Activated naive CD4-positive, alpha-beta T cell treated with anti-CD3 and anti-CD28 coated beads, Interleukin-2, amount 50 U/mL, for 16 hours (primary cell): Measurements from ENCODE around the gene ITGAV.

Experiments
- DNase-seq: peaks from one replicate; pipeline ENCODE4 v3.0.0-alpha.2; 2020

The ITGAV gene

DNA sequence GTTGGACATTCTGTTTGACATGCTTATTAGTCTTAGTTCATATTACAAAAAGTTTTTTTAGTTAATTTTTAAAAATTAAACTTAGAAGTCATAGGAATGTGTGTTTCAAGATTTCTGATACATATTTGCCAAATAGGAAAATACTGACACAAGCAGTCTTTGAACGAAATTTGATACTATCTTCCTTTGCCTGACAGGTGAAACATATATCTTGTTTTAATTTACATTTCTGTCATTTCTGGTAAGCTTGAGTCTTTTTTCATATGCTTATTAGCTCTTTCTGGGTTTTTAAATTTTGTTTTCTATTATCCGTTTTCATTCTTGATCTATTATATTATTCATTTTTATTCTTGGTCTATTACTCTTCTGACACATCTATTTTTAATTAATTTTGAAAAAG, 24.5 kb downstream of the ITGAV start:
- DNase-seq = no peak

DNA sequence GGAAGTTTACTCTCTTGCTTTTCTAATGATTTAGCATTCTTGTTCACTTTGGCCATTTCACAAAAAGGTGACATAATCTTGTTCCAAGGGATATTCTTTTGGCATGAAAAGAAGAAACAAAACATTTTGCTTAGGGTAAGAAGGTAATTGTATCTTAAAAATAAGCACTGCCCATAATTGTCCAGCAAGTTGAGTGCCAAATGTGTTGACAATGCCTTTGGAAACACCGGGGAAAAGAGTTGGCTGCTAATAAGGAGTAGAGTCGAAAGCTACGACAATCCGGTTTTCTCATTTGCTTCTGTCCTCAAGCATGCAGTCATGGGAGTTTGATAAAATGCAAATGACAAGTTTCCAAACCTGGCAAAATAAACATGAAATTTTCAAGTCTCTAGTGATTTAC, 27.3 kb downstream of the ITGAV start:
- no peak for DNase-seq

DNA sequence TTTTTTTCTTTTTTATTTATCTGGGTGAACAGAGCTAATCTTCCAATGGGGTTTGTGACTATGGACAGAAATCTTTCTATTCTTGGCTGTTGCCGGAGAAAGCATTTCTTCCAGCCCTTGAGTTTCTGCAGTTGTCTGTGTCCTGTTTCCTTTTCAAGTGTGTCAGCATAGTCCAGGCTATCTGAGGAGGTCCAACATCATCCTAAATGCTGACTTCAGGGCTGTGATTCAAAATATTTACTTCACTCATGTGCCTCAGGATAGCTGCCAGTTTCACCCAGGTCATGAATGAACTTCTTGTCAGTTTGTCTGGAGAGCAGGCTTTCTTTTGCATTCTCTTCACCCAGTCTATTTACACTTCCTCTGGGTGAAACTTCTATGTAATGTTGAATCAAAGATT, 27.9 kb downstream of the ITGAV start:
- no peak for DNase-seq

DNA sequence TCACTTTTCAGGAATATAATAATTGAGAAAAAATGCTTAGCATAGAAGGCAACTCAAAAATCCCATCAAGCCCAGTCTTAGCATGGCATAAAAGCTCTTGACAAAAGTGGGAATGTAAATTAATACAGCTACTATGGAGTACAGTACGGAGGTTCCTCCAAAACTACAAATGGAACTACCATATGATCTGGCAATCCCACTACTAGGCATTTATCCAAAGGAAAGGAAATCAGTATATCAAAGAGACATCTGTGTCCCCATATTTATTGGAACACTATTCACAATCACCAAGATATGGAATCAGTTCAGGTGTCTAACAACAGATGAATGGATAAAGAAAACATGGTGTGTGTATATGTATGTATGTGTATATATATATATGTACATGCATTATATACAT, 28.8 kb downstream of the ITGAV start:
- no peak for DNase-seq

DNA sequence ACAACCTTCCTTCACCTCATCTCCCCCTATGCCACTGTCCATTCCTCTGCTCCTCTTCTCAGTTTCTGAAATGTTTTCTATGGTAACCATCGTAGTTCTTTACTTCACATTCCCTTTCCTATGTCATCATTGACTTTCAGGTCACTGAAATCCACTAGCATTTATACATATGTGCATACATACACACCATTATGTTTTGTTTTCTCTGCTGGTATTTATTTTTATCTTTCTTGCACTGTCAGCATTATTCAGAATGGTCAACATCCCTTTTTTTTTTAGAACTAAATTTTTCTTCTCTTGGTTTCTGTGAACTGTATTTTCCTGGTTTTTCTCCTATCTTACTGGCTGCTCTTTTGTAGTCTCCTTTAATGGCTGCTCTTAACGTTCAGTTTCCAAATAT, 33.2 kb downstream of the ITGAV start:
- no peak for DNase-seq

DNA sequence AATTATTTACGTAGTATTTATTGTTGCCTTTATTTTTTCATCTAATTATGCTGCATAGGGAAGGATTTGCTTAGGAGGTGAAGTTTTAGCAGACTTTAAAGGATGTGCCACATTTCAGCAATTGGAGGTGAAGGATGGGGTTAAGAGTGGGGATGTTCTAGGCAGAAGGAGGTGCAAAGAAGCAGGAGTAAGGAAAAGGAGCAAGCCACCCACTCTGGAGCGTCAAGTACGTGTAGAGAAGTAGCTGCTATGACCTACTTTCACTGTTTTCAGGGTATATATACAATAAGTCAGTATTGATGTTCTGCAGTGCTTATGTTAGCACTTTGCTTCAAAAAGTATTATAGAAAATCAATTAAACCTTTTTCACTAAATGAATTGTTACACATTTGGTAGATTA, 34.4 kb downstream of the ITGAV start:
- DNase-seq = no peak

DNA sequence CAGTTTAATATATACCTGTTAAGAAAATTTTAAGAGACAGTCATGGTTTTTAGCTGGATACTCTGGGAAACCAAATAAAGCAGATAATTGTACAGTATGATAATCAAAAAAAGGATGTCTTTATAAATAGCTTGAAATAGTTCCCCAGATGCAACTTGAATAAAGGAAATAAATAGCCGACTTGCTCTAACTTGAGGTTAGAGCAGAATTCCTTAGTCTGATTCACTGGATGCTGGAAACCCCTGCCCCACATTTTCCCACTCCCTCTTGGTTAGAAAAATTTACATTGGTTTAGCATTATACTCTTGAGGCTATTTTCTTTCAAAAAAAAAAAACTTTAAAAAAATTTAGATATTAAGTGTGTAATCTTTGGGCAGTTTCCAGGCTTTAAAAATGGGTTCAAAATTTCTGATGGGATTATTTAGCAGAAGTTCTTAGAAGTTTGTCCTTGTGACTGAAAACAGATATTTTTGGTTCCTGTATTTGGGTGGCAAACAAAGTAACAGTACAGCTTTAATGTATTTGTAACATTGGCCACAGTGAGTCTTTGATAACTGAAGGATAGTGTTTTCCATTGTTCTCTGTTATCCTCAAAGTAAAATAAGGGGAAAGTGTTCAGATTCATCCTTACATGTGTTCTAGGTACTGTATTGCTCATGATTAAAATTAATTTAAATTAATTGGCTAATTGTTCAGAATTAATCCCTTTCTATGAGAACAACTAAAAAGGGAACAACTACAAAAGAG, 39.6 kb downstream of the ITGAV start:
- DNase-seq = no peak

DNA sequence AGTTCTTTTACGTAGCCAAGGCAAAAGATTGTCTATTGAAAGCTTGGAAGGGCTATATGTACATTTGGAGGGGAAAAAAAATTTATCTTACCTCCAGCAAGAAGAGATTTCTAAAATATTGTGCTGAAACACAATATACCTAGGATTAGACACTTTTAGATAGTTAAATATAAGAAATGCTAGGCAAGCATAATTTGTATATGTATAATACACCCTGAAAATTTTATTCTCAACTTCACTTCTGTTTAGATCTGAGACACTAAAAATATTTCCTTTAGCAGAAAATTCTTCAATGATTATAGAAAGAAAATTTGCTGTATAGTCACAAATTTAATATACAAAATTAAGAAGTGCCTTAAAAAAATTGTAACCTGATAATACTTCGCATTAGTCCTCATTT, 42.6 kb downstream of the ITGAV start:
- DNase-seq = no peak

DNA sequence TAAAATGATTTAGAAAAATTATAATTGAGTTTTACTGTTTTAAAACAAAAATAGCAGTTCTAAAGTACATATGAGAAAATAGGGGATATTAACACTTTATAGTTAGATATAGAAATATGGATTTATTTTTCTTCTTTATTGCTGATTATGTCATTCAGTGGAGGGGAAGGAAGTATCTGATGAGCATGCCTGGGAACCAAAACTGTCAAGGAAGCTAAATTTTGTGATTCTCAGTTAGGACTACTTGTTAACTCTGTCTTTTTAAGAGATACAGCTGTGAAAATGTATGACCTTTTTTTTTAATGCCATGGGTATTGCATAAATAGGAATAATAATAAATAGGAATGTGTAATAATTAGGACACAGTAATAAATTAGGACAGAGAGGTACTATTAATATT, 44.8 kb downstream of the ITGAV start:
- no peak for DNase-seq

DNA sequence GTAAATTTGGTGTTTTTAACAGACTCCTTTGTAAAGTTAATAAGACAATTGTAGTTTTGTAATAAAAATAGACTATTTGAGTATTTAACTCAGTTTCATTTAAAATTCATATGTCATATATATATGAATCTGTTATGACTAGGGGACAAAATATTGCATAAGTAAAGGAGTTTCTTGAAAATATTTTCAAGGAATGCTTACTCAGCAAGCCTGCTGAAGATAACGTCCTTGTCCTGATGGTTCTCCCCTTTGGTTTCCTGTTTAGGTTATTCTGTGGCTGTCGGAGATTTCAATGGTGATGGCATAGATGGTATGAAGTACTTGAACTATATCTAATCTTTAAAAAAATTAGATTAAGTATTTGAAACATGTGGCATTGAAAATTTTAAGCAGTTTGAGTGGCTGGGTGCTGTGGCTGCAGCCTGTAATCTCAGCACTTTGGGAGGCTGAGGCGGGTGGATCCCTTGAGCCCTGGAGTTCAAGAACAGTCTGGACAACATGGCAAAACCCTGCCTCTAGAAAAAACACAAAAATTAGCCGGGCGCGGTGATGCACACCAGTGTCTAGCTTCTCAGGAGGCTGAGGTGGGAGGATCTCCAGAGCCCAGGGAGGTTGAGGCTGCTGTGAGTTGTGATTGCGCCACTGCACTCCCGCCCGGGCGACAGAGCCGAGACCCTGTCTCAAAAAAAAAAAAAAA, 47.1 kb downstream of the ITGAV start:
- no peak for DNase-seq

DNA sequence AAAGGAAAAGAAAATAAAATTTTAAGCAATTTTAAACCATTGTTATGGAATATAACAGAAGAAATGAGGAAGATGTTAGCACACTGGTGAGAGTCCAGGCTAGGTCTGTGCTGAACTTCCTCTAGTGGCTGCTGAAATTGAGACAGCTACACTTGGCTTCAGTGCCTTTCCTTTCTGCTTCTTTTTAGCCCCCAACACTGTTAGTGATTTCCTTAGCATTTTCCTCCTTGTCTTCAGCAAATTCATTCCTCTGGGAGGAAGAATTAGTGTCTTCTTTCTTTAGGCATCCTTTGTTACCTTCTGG, 47.6 kb downstream of the ITGAV start:
- no peak for DNase-seq

DNA sequence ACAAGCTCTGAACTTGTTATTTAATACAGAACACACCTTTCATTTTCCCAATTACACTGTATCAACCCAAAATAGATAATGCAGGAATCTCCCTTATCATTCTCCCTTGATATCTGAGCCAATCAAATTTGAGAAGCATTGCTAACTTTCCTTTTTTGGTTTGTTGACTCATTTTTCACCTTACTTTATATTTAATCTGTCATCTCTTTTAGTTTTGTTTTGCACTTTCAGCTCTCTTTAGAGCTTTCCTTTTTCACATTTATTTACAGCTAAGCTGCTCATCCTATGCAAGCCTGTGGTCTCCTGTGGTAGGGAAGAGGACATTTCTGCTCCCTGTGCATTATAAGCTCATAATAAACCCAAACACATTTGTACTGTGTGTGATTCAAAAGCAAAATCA, 50.1 kb downstream of the ITGAV start:
- no peak for DNase-seq

DNA sequence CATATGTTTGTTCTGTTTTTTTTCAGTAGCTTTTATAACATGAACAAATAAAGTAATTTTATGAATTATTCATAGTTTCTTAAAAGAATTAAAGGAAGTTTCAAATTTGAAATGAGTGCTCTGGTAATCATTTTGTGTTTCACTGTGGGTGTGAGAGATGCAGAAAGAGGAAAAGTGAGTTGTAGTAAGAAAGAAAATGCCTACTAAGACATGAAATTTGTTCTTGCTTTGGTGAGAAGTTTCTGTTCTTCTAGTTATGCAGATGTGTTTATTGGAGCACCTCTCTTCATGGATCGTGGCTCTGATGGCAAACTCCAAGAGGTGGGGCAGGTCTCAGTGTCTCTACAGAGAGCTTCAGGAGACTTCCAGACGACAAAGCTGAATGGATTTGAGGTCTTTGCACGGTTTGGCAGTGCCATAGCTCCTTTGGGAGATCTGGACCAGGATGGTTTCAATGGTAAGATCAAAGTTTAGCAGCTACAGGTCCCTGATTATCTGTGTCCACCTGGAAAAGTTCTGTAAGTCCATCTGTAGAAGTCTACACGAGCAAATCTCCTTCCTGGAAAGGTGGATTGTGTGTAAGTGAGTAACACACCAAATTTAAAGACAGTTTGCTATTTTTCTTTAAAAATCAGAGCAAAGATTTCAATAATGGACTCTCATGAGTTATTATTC, 51.4 kb downstream of the ITGAV start:
- no peak for DNase-seq

DNA sequence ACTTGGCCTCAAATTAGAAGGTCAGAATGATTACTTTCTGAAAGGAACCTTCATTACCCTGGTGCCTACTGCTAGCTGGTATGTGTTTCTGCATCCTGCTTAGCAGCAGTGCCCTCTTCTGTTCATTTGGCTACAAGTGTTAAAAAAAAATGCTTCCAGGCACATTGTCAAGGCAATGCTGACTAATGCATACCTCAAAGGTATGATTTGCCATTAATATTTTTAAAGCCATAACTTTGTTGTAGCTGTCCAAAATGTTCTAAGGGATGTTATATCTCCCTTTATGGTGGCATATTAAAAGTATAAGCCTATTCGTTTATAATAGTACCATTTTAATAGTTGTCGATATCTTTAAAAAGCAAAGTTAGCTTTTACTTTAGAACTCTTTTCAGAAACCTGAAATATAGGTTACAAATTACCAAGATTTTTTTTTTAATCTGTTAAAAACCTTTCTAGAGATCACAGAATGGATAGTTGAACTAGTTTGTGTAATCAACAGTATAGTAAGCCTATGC, 52.0 kb downstream of the ITGAV start:
- peak; percentile 16 for DNase-seq

DNA sequence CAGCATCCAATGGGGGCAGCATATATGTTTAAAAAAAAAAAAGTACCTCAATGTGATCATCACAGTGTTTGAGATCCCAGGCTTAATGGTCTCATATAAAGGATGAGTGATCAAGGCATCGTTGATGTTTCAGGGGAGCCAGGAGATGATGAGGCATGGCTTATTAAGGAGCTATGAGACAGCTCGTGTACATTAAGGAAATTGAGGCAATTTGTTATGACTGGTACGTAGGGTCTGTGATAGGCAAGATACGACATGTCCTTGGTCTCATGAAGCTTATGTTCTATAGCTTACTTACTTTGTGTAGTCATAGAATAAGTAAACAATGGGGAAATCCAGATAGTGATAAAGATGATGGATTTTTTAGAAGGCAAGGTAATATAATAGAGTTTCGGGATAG, 54.9 kb downstream of the ITGAV start:
- DNase-seq = no peak

DNA sequence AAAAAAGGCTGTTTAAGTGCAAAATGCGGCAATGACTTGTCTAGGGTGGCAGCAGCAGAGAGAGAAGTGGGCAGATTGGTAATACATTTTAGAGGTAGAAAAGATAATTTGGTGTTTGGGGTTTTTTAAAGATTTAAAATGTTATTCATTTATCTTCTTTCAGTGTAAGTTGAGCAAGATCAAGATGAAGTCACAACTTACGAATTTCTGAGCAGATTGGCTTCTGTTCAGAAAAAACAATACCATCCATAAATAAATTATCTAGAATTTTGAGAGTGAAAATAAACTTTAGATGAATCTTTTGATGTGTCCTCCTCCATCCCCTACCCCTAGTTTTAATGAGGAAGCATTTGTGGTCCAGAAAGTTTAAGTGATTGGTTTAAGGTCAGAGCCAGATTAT, 56.1 kb downstream of the ITGAV start:
- DNase-seq = no peak

DNA sequence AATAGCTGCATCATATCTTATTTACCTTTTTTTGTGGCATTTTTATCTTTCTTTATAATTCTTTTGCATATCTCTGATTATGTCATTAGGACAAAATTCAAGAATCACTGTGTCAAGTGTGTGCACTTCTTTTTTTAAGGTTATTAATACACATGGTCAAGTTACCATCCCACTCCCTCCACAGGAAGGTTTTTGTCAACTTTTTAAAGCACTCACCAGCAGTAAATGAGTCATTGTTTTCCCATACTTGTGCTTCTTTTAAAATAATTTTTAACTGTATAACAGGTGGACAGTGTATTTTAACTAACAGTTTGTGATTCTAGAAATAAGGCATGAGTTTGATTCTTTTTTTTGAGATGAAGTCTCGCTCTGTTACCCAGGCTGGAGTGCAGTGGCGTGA, 58.3 kb downstream of the ITGAV start:
- DNase-seq = no peak

DNA sequence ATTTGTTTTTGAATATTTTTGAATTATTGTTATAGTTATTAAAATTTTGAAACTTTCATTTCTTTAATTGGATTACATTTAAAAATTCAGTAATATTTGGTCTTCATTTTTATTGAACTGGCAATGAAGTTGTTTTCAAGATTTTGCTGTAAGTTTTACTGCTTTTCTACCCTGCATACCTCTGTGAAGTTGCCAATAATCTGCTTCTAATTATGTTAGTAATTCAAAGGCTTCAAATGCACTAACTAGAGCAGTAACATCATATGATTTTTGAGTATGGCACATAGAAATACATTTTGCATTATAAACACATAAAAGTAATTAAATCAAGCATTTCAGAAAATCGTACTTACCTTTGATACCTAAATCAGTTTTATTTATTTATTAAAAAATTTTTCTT, 63.7 kb downstream of the ITGAV start:
- DNase-seq = no peak

DNA sequence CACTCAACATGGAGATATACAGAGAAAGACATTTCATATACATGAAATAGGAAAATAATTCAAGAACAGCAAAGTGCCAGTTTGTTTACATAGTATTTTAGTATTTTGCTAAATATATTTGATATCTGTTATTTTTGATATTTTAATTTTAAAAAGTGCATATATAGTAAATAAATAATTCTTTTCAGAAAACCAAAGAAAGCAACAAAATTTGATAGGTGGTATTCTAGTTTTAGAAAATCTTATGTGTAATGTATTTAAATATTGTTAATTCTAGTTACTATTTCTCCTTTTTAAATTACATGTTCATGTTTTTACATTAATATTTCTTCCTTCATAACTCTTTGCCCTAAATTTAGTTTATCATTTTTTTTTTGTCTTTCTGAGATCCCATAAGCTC, 69.5 kb downstream of the ITGAV start:
- DNase-seq = no peak

DNA sequence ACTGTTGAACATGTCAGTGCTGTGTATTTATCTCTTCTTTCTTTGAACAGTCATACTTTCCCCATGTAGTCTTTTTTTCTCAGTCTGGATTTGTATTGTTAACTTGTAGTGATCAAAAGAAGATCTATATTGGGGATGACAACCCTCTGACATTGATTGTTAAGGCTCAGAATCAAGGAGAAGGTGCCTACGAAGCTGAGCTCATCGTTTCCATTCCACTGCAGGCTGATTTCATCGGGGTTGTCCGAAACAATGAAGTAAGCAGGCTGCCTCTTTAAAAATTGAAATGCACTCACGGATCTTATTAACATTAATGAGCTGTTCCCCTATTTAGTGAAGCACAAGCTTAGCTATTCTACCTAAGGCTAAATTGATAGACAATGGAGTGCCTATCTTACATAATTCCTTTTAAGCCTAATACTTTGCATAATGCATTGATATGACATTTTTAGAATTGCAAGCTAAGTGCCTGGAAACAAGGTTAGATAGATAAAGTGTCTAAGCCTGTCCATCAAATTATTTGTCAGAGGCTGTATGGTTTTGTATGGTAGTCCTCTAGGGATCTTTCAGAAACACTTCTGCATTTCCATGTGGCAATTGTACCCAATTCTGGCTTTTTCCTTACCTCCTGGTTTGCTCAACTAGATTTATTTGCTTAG, 74.7 kb downstream of the ITGAV start:
- no peak for DNase-seq

DNA sequence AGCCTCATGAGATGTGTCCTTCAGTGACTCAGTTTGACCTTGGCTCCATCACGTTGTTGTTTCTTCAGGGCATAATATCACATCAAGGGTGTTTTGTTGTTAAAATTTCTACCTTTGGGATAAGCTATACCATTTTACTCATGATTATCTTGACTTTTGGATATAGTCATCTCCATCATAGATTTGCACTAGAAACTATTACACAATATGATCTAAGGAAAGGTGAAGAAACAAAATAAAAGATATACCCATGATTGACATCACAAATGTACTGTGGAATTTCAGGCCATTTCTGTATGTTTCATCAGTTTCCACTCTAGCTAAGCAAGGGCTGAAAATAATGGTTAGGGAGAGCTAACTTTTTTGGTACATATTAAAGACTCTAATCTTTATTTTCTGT, 79.3 kb downstream of the ITGAV start:
- no peak for DNase-seq

DNA sequence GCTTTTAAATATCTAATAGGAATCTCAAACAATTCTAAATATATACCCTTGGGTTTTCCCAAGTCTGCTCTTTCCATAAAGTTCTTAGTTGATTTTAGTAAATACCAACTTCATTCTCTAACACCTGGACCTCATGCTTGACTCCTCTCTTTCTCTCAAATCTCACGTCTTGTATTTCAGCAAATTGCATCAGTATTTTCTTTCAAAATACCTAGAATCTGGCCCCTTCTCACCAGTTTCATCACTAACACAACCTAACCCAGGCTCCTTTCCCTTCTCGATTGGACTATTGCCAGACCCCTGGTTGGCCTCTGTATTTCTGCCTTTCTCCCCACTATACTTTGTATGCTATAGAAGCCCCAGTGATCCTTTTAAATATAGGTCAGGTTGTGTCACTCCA, 81.0 kb downstream of the ITGAV start:
- DNase-seq = no peak

DNA sequence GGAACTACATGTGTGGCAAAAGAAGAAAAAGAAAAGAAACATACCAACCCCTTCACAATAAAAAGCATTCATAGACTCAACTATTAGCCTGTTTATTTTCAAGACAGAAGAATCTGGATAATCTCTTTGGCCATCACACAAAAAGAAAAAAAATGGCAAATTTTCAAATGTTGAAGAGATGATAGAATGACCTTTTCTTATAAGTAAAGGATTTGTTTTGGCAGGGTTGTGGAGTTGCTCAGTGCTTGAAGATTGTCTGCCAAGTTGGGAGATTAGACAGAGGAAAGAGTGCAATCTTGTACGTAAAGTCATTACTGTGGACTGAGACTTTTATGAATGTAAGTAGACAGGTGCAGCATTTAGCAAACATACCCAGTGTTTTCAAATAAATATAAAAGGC, 85.5 kb downstream of the ITGAV start:
- DNase-seq = no peak

DNA sequence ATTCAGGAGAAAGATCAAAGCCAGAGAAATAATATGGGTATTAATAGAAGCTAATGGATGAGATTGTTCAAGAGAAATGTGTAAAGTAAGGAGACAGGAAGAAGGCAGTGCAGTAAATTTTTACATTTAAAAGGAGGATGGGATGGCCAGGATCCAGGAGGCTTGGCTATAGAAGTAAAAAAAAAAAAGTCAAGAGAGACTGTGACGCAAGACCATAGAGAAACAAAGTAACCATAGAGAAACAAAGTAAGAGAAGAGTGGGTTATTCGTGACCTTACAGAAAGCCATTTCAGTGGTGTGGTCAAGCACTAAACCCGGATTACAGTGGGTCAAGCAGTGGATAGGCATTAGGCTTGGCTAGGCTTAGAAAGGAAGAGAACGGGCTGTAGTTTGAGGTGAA, 93.5 kb downstream of the ITGAV start:
- DNase-seq = no peak
